ENCODE data around the gene FNDC1. TPM values are rescaled to one million over a fixed set of nuclear protein-coding genes. Genes with fewer than 3 reads are reported as not detected.
"Not testable (repeated sequence)": the region's sequence is repeated elsewhere in the genome, so short reads cannot be mapped to it uniquely, and the experiment has no call there.

Gene FNDC1
- total RNA-seq (under 1 TPM; 0.04 TPM), polyA plus RNA-seq (not detected)

GRCh38 chr6:159169193-159169555 lies at the start of gene FNDC1:
Gene FNDC1, plus strand, starts transcription at chr6:159169400. Its CDS starts 197 bp downstream, at chr6:159169597.
- Histone ChIP-seq H3K27me3 (ENCODE audit: insufficient read depth, low read length, poor library complexity, severe bottlenecking) (peaks cover 32% of the 10 kb centered on the region), H3K9me3 (ENCODE audit: low read length) (no peaks in the 10 kb centered on the region), H3K4me1 (ENCODE audit: insufficient read depth, low read length) (peaks cover 6% of the 10 kb centered on the region), H3K27ac (ENCODE audit: low read depth, low read length) (no peak within 1 kb of the TSS), H3K36me3 (ENCODE audit: insufficient read depth, low read length) (no peaks in the 10 kb centered on the region), H3K4me3 (ENCODE audit: low read length) (no peak within 1 kb of the TSS)
- Mint-ChIP-seq H3K36me3 (no peaks in the 10 kb centered on the region), H3K4me1 (peaks cover 17 to 29% (median 23%) of the 10 kb centered on the region in 3 donors), H3K27ac (peak within 1 kb of the TSS in 2 of 8 donors; percentile 20 to 34), H3K27me3 (peaks cover 65 to 88% of the 10 kb centered on the region in 2 donors), H3K4me3 (peak within 1 kb of the TSS; percentile 49 to 91 (median 70)), H3K9me3 (no peaks in the 10 kb centered on the region)
- POLR2A ChIA-PET = no interaction called here
- peak in 4 of 5 donors; percentile 24 to 57 (median 30) for DNase-seq
- CTCF ChIA-PET = interaction anchor here (1.5 kb wide), 1 partner anchor 13 kb away, joined by 3 read pairs; no protein-coding TSS in a partner anchor

- Histone ChIP-seq H3K4me1 (ENCODE audit: insufficient read depth, low read length) (no peaks in the 10 kb centered on the region), H3K27me3 (ENCODE audit: insufficient read depth, low read length, poor library complexity, severe bottlenecking) (no peaks in the 10 kb centered on the region), H3K9me3 (ENCODE audit: low read length) (no peaks in the 10 kb centered on the region), H3K4me3 (ENCODE audit: low read length) (no peak overlapping the region), H3K36me3 (ENCODE audit: insufficient read depth, low read length) (no peaks in the 10 kb centered on the region), H3K27ac (ENCODE audit: low read depth, low read length) (no peak overlapping the region)
- CTCF ChIA-PET = interaction anchor here (1.0 to 1.8 kb wide), 3 partner anchors 13 to 16 kb away, joined by 3 to 5 read pairs (median 3); no protein-coding TSS in a partner anchor
- no peak overlapping the region for H3K4me3 Mint-ChIP-seq
- H3K27ac Mint-ChIP-seq = no peak overlapping the region
- DNase-seq = no peak
- peaks cover 3 to 4% of the 10 kb centered on the region in 2 donors for H3K27me3 Mint-ChIP-seq
- POLR2A ChIA-PET = no interaction called here
- H3K4me1 Mint-ChIP-seq = peaks cover 0 to under 1% (median 0%) of the 10 kb centered on the region in 3 donors
- H3K9me3 Mint-ChIP-seq = no peaks in the 10 kb centered on the region
- no peaks in the 10 kb centered on the region for H3K36me3 Mint-ChIP-seq
These were observed 49.4 kb upstream of the FNDC1 start for GRCh38 chr6:159119791-159120190.

DNA sequence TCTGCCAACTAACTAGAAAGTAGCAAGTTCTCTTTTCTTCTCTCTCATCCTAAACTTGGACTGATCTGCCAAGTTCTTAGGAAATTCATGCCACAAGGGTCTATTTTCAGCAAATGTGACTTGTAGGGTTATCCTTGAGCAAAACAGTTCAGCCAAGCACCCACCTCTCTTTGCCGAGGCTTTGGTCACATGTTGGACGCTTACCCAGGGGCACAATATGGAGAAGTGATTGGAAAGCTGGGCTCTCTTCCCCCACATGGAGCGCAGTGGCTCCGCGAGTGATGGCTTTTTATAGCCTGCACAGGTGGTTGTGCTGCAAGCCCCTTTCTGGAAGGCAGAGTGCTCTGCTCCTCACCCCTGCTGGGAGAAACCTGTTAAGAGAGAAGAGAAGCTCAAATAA lies 47.7 kb upstream of the FNDC1 start:
- DNase-seq = no peak
- Mint-ChIP-seq H3K4me1 (no peaks in the 10 kb centered on the region), H3K9me3 (no peaks in the 10 kb centered on the region), H3K27ac (no peak overlapping the region), H3K27me3 (peaks cover 3 to 4% of the 10 kb centered on the region in 2 donors), H3K36me3 (no peaks in the 10 kb centered on the region), H3K4me3 (no peak overlapping the region)
- no peak overlapping the region for H3K4me3 ChIP-seq (ENCODE audit: low read length)
- POLR2A ChIA-PET = no interaction called here
- no peaks in the 10 kb centered on the region for H3K27me3 ChIP-seq (ENCODE audit: insufficient read depth, low read length, poor library complexity, severe bottlenecking)
- H3K9me3 ChIP-seq (ENCODE audit: low read length) = no peaks in the 10 kb centered on the region
- H3K27ac ChIP-seq (ENCODE audit: low read depth, low read length) = no peak overlapping the region
- CTCF ChIA-PET = interaction anchor here (1.6 to 2.9 kb wide), 2 partner anchors 12 to 13 kb away, joined by 7 to 11 read pairs; no protein-coding TSS in a partner anchor
- H3K36me3 ChIP-seq (ENCODE audit: insufficient read depth, low read length) = no peaks in the 10 kb centered on the region
- H3K4me1 ChIP-seq (ENCODE audit: insufficient read depth, low read length) = no peaks in the 10 kb centered on the region

- H3K36me3 Mint-ChIP-seq = no peaks in the 10 kb centered on the region
- Histone ChIP-seq H3K27ac (ENCODE audit: low read depth, low read length) (no peak overlapping the region), H3K9me3 (ENCODE audit: low read length) (no peaks in the 10 kb centered on the region), H3K4me3 (ENCODE audit: low read length) (no peak overlapping the region), H3K4me1 (ENCODE audit: insufficient read depth, low read length) (no peaks in the 10 kb centered on the region), H3K27me3 (ENCODE audit: insufficient read depth, low read length, poor library complexity, severe bottlenecking) (no peaks in the 10 kb centered on the region), H3K36me3 (ENCODE audit: insufficient read depth, low read length) (no peaks in the 10 kb centered on the region)
- H3K4me3 Mint-ChIP-seq = no peak overlapping the region
- no peak overlapping the region for H3K27ac Mint-ChIP-seq
- H3K9me3 Mint-ChIP-seq = no peaks in the 10 kb centered on the region
- H3K4me1 Mint-ChIP-seq = no peaks in the 10 kb centered on the region
- POLR2A ChIA-PET = no interaction called here
- CTCF ChIA-PET = interaction anchor here (1.4 to 2.9 kb wide), 3 partner anchors 12 to 18 kb away, joined by 3 to 11 read pairs (median 7); no protein-coding TSS in a partner anchor
- peaks cover 3 to 4% of the 10 kb centered on the region in 2 donors for H3K27me3 Mint-ChIP-seq
- DNase-seq = no peak
These were observed 46.7 kb upstream of the FNDC1 start for GRCh38 chr6:159122453-159122852.

DNA sequence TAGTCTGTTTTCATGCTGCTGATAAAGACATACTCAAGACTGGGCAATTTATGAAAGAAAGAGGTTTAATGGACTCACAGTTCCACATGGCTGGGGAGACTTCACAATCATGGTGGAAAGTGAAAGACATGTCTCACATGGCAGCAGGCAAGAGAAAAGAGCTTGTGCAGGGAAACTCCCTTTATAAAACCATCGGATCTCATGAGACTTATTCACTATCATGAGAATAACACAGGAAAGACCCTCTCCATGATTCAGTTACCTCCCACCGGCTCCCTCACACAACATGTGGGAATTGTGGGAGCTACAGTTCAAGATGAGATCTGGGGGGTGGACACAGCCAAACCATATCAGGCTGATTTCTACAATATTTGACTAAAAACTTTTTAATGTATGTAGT lies 45.4 kb upstream of the FNDC1 start:
- H3K4me3 Mint-ChIP-seq; POLR2A ChIA-PET; H3K4me1 ChIP-seq (ENCODE audit: insufficient read depth, low read length): not testable (repeated sequence)

DNA sequence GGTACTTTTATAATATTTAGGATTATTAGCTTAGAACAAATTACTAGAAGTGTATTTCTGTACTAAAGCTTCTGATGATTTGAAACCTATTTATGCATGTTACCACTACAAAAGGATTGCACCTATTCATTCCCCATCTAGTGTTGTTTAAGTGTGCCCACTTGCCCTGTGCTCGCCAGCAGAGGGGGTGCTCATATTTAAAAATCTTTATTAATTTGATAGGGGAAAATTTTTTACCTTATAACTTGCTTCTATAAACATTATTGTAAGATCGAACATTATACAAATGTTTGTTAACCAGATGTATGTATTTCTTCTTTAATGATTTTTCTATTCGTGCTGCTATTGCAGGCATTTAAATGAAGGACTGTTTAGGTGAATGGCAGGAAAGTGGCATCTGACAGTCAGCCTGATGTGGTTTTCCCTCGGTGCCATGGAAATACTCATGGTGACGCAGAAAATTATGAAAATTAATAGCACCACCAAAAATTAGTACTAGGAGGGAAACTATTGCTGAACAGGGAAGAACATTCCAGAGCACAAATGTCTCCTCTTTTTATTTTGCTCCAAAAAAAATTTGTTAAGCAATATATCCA lies 44.1 kb upstream of the FNDC1 start:
- H3K4me3 Mint-ChIP-seq = no peak overlapping the region
- no peak for DNase-seq
- H3K27ac ChIP-seq (ENCODE audit: low read depth, low read length) = no peak overlapping the region
- no peaks in the 10 kb centered on the region for H3K9me3 Mint-ChIP-seq
- no peaks in the 10 kb centered on the region for H3K36me3 Mint-ChIP-seq
- no peaks in the 10 kb centered on the region for H3K27me3 ChIP-seq (ENCODE audit: insufficient read depth, low read length, poor library complexity, severe bottlenecking)
- CTCF ChIA-PET = interaction anchor here (0.6 to 14.0 kb wide), 6 partner anchors 8 to 120 kb away, joined by 3 to 261 read pairs (median 6); partner anchors contain the start of gene RSPH3
- no peaks in the 10 kb centered on the region for H3K4me1 ChIP-seq (ENCODE audit: insufficient read depth, low read length)
- H3K27ac Mint-ChIP-seq = no peak overlapping the region
- no peak overlapping the region for H3K4me3 ChIP-seq (ENCODE audit: low read length)
- no peaks in the 10 kb centered on the region for H3K4me1 Mint-ChIP-seq
- no peaks in the 10 kb centered on the region for H3K36me3 ChIP-seq (ENCODE audit: insufficient read depth, low read length)
- POLR2A ChIA-PET = no interaction called here
- no peaks in the 10 kb centered on the region for H3K9me3 ChIP-seq (ENCODE audit: low read length)
- H3K27me3 Mint-ChIP-seq = peaks cover 3 to 4% of the 10 kb centered on the region in 2 donors

More for the DNA sequence above, 45.4 kb upstream of the FNDC1 start:
- H3K27me3 Mint-ChIP-seq; H3K4me1 Mint-ChIP-seq; H3K9me3 ChIP-seq (ENCODE audit: low read length); H3K36me3 Mint-ChIP-seq; H3K27ac ChIP-seq (ENCODE audit: low read depth, low read length); H3K9me3 Mint-ChIP-seq; H3K4me3 ChIP-seq (ENCODE audit: low read length); DNase-seq; H3K36me3 ChIP-seq (ENCODE audit: insufficient read depth, low read length); H3K27me3 ChIP-seq (ENCODE audit: insufficient read depth, low read length, poor library complexity, severe bottlenecking); H3K27ac Mint-ChIP-seq: not testable (repeated sequence)
- CTCF ChIA-PET = interaction anchor here (1.2 to 1.7 kb wide), 3 partner anchors 10 to 20 kb away, joined by 3 read pairs; no protein-coding TSS in a partner anchor

DNA sequence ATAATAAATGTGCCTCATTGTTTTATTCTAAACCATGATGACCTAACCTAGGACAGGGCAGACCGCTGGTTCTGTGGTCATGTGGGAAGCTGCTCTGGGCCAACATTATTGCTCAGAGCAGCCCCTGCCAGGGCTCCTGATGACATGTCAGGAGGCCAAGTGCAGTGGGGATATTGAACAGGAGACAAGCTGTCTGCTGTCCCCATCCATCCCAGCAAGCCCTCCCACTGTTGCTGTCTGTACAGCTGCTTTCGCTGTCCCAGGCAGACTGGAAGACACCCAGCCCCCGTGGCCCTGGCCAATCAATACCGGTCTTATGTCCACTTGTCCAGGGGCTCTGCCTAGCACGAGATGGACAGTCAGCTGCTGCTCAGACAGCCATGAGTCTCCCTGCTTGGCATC lies 43.2 kb upstream of the FNDC1 start:
- no peaks in the 10 kb centered on the region for H3K4me1 Mint-ChIP-seq
- peaks cover 3 to 4% of the 10 kb centered on the region in 2 donors for H3K27me3 Mint-ChIP-seq

GRCh38 chr6:159126590-159126989 lies 42.6 kb upstream of the FNDC1 start:
- DNase-seq = no peak
- Mint-ChIP-seq H3K9me3 (no peaks in the 10 kb centered on the region), H3K27me3 (peaks cover 3 to 4% of the 10 kb centered on the region in 2 donors), H3K4me3 (no peak overlapping the region), H3K4me1 (no peaks in the 10 kb centered on the region), H3K27ac (no peak overlapping the region), H3K36me3 (no peaks in the 10 kb centered on the region)
- H3K4me3 ChIP-seq (ENCODE audit: low read length) = no peak overlapping the region
- POLR2A ChIA-PET = no interaction called here
- H3K36me3 ChIP-seq (ENCODE audit: insufficient read depth, low read length) = no peaks in the 10 kb centered on the region
- no peaks in the 10 kb centered on the region for H3K27me3 ChIP-seq (ENCODE audit: insufficient read depth, low read length, poor library complexity, severe bottlenecking)
- H3K4me1 ChIP-seq (ENCODE audit: insufficient read depth, low read length) = no peaks in the 10 kb centered on the region
- no peaks in the 10 kb centered on the region for H3K9me3 ChIP-seq (ENCODE audit: low read length)
- CTCF ChIA-PET = interaction anchor here (1.4 to 14.0 kb wide), 4 partner anchors 8 to 121 kb away, joined by 4 to 261 read pairs (median 12); partner anchors contain the start of gene RSPH3
- H3K27ac ChIP-seq (ENCODE audit: low read depth, low read length) = no peak overlapping the region

More for the DNA sequence above, 43.2 kb upstream of the FNDC1 start:
- H3K9me3 Mint-ChIP-seq = no peaks in the 10 kb centered on the region
- H3K27me3 ChIP-seq (ENCODE audit: insufficient read depth, low read length, poor library complexity, severe bottlenecking) = no peaks in the 10 kb centered on the region
- no peaks in the 10 kb centered on the region for H3K4me1 ChIP-seq (ENCODE audit: insufficient read depth, low read length)
- no peak overlapping the region for H3K27ac Mint-ChIP-seq
- H3K36me3 Mint-ChIP-seq = no peaks in the 10 kb centered on the region
- no peak overlapping the region for H3K4me3 Mint-ChIP-seq
- no peaks in the 10 kb centered on the region for H3K36me3 ChIP-seq (ENCODE audit: insufficient read depth, low read length)
- DNase-seq = no peak
- H3K9me3 ChIP-seq (ENCODE audit: low read length) = no peaks in the 10 kb centered on the region
- ChIA-PET CTCF (interaction anchor here (1.4 to 14.0 kb wide), 3 partner anchors 8 to 121 kb away, joined by 10 to 261 read pairs (median 15); partner anchors contain the start of gene RSPH3), POLR2A (no interaction called here)
- no peak overlapping the region for H3K27ac ChIP-seq (ENCODE audit: low read depth, low read length)
- no peak overlapping the region for H3K4me3 ChIP-seq (ENCODE audit: low read length)
